GM23248 (cell line): ENCODE data around the gene ZCCHC4. TPM values are rescaled to one million over a fixed set of nuclear protein-coding genes. Genes with fewer than 3 reads are reported as not detected.
"Not testable (repeated sequence)": the region's sequence is repeated elsewhere in the genome, so short reads cannot be mapped to it uniquely, and the experiment has no call there.

ENCODE experiments used
- DNase-seq: peaks from one replicate; pipeline ENCODE4 v3.0.0-alpha.2; 2015
- H2AFZ ChIP-seq: fragments of 200-600 bp; sonication (generic); 2 replicates; pipeline ENCODE4 v1.6.1; 2016; ENCODE audit warnings: antibody characterized with exemption
- H3F3A ChIP-seq: fragments of 200-600 bp; sonication (generic); 2 replicates; pipeline ENCODE4 v1.6.1; 2016; ENCODE audit warnings: mild to moderate bottlenecking, antibody characterized with exemption, mixed run types; ENCODE audit not compliant: insufficient read depth
- H3K27ac ChIP-seq: fragments of 200-600 bp; sonication (generic); 2 replicates; pipeline ENCODE4 v1.5.1; 2016; ENCODE audit warnings: mild to moderate bottlenecking
- H3K27me3 ChIP-seq: fragments of 200-600 bp; sonication (generic); replicated peaks from 2 replicates; pipeline ENCODE4 v1.6.1; 2016; ENCODE audit warnings: mild to moderate bottlenecking; ENCODE audit not compliant: insufficient read depth
- H3K36me3 ChIP-seq: fragments of 200-600 bp; sonication (generic); 2 replicates; pipeline ENCODE4 v1.6.1; 2016; ENCODE audit warnings: low read depth, mild to moderate bottlenecking
- H3K4me1 ChIP-seq: fragments of 200-600 bp; sonication (generic); 2 replicates; pipeline ENCODE4 v1.6.1; 2016; ENCODE audit warnings: mild to moderate bottlenecking; ENCODE audit not compliant: insufficient read depth
- H3K4me2 ChIP-seq: fragments of 200-600 bp; sonication (generic); one replicate; pipeline ENCODE4 v1.6.1; 2016; ENCODE audit warnings: mild to moderate bottlenecking; ENCODE audit not compliant: unreplicated experiment
- H3K4me3 ChIP-seq: fragments of 200-600 bp; sonication (generic); 2 replicates; pipeline ENCODE4 v1.5.1; 2016; ENCODE audit warnings: mild to moderate bottlenecking
- H3K79me2 ChIP-seq: fragments of 200-600 bp; sonication (generic); 2 replicates; pipeline ENCODE4 v1.6.1; 2016; ENCODE audit warnings: mild to moderate bottlenecking; ENCODE audit not compliant: insufficient read depth
- H3K9ac ChIP-seq: fragments of 200-600 bp; sonication (generic); 2 replicates; pipeline ENCODE4 v1.6.1; 2016; ENCODE audit warnings: mild to moderate bottlenecking
- H3K9me2 ChIP-seq: fragments of 200-600 bp; sonication (generic); 2 replicates; pipeline ENCODE4 v1.6.1; 2016; ENCODE audit warnings: mixed run types, mild to moderate bottlenecking, moderate library complexity; ENCODE audit not compliant: insufficient read depth
- H3K9me3 ChIP-seq: fragments of 200-600 bp; sonication (generic); one replicate; pipeline ENCODE4 v1.6.1; 2017; ENCODE audit warnings: low read depth
- H4K20me1 ChIP-seq: fragments of 200-600 bp; sonication (generic); 2 replicates; pipeline ENCODE4 v1.6.0; 2016; ENCODE audit not compliant: insufficient read depth
- EZH2 ChIP-seq: fragments of 200-600 bp; sonication (generic); IDR thresholded peaks from 2 replicates; pipeline ENCODE4 v1.6.1; 2018; ENCODE audit warnings: antibody characterized with exemption, mild to moderate bottlenecking; ENCODE audit not compliant: insufficient read depth, poor library complexity, severe bottlenecking
- EZH2phosphoT487 ChIP-seq: fragments of 200-600 bp; sonication (generic); IDR thresholded peaks from 2 replicates; pipeline ENCODE4 v1.6.1; 2018; ENCODE audit warnings: antibody characterized with exemption, moderate library complexity, mild to moderate bottlenecking, low read depth; ENCODE audit not compliant: insufficient read depth
- WGBS, 2 experiments: methylation state at CpG; one replicate each; pipeline ENCODE4 v1.1.6; 2015 to 2017; ENCODE audit warnings: low lambda C conversion rate in 2 of 2, low coverage in 1 of 2; ENCODE audit errors: missing lambda C conversion rate in 2 of 2; 5-methylcytosine and 5-hydroxymethylcytosine counted together
- in situ Hi-C: fragments of 300-500 bp; cut with MboI; formaldehyde crosslinking; loops from 2 replicates; pipeline ENCODE4 v1.15.0; 2020
- polyA plus RNA-seq: library from polyadenylated mRNA; unstranded; fragments of >200 nt; fragmentation: Nextera tagmentation; extraction: Ambion mirVana; gene quantifications from 2 replicates; pipeline ENCODE4 v1.2.1, GENCODE V29; 2016
- total RNA-seq: library from RNA; depleted of rRNA; stranded (reverse); fragments of >200 nt; shearing (Covaris generic); gene quantifications from 2 replicates; pipeline ENCODE4 v1.2.3, GENCODE V29; 2014

Gene ZCCHC4
- total and polyA plus RNA-seq, 2 experiments from 2014 or later, result 9.5 to 13.2 TPM

DNA sequence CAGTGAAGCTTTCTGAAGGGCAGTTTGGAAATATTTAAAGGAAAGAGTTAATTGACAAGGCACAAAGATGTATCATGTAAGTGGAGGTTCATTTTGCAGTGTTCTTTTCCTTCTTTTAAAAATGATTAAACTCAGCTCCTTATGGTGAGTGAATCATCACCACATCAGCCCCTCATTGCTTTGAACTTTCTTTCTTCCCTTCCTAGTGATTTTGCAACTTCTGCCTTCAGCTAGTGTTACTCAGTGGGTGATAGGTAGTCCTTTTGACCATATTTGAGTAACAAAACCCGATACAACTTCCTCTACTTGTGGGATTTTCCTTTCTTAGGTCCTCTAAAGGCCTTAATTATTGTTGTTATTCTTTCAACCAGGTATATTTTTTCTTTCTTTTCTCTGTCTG is 8.2 kb downstream of the ZCCHC4 start:
- H3K79me2 ChIP-seq, result no peaks in the 10 kb centered on the region
- no peaks in the 10 kb centered on the region for H3K9me3 ChIP-seq
- peaks cover 21% of the 10 kb centered on the region for H3K4me1 ChIP-seq
- peak; percentile 89 for DNase-seq
- H3K27ac ChIP-seq, result peak overlapping the region; percentile 89
- in situ Hi-C loops, result no loop called here
- H3K27me3 ChIP-seq, result no peaks in the 10 kb centered on the region
- TF ChIP-seq EZH2phosphoT487 (no peak), EZH2 (no peak)
- no peaks in the 10 kb centered on the region for H4K20me1 ChIP-seq
- H3F3A ChIP-seq, result peaks cover 41% of the 10 kb centered on the region
- H3K9ac ChIP-seq, result peak overlapping the region; percentile 59
- H3K9me2 ChIP-seq, result no peaks in the 10 kb centered on the region
- H3K4me2 ChIP-seq, result peak overlapping the region; percentile 59
- WGBS, 2 experiments, result 0 to 4% methylated on average over 1 of the region's 1 CpG
- peaks cover 3% of the 10 kb centered on the region; the same call in 1 of the 2 replicates for H3K36me3 ChIP-seq
- peak overlapping the region; percentile 47 for H3K4me3 ChIP-seq
- H2AFZ ChIP-seq, result peak overlapping the region; percentile 46

DNA sequence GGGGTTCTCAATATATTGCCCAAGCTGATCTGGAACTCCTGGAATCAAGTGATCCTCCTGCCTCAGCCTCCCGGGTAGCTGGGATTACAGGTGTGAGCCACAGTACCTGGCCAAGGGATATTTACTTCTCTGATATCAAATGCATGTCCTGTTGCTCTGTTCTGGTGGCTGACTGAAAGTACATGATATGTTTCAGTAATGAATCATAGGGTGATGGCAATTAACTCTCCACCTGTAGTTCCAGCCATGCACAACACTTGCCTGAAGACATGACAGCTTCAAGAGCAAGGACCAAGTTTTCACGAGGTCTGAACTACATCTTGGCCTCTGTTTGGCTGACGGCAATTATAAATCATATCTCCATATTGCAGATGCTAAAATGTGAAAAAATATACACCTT is 9.1 kb downstream of the ZCCHC4 start:
- no peak overlapping the region for H2AFZ ChIP-seq
- no peak for TF ChIP-seq EZH2
- no peak overlapping the region for H3K9ac ChIP-seq
- WGBS, 2 experiments, result 73 to 75% methylated on average over 3 of the region's 3 CpGs
- no peaks in the 10 kb centered on the region for H3K9me2 ChIP-seq
- peaks cover 32% of the 10 kb centered on the region for H3F3A ChIP-seq
- peaks cover 20% of the 10 kb centered on the region for H3K4me1 ChIP-seq
- no peaks in the 10 kb centered on the region for H3K27me3 ChIP-seq
- no peak overlapping the region for H3K4me2 ChIP-seq
- H3K4me3 ChIP-seq, result no peak overlapping the region
- H3K27ac ChIP-seq, result peak overlapping the region; percentile 89
- no peaks in the 10 kb centered on the region for H3K79me2 ChIP-seq
- DNase-seq, result no peak
- no peaks in the 10 kb centered on the region for H3K9me3 ChIP-seq
- in situ Hi-C loops, result no loop called here
- H3K36me3 ChIP-seq, result peaks cover under 1% of the 10 kb centered on the region; the same call in 1 of the 2 replicates
- no peaks in the 10 kb centered on the region for H4K20me1 ChIP-seq

DNA sequence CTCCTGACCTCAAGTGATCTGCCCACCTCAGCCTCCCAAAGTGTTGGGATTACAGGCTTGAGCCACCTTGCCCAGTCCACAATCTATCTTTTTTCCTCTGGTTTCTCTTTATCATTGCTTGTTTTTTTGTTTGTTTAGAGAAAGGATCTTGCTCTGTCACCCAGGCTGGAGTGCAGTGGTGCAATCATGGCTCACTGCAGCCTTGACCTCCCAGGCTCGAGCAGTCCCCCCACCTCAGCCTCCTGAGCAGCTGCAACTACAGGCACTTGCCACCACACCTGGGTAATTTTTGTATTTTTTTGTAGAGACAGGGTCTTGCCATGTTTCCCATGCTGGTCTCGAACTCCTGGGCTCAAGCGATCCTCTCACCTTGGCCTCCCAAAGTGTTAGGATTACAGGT is 15.9 kb downstream of the ZCCHC4 start:
- H3K36me3 ChIP-seq, H2AFZ ChIP-seq, H3K9me2 ChIP-seq, H3K9ac ChIP-seq, DNase-seq, H3K4me3 ChIP-seq, H3K4me1 ChIP-seq, H4K20me1 ChIP-seq, H3K27ac ChIP-seq, H3K27me3 ChIP-seq, in situ Hi-C loops, H3K9me3 ChIP-seq, H3F3A ChIP-seq, H3K4me2 ChIP-seq: not testable (repeated sequence)
- H3K79me2 ChIP-seq, result peaks cover 13% of the 10 kb centered on the region
- 81 to 84% methylated on average over 3 of the region's 3 CpGs for WGBS, 2 experiments

DNA sequence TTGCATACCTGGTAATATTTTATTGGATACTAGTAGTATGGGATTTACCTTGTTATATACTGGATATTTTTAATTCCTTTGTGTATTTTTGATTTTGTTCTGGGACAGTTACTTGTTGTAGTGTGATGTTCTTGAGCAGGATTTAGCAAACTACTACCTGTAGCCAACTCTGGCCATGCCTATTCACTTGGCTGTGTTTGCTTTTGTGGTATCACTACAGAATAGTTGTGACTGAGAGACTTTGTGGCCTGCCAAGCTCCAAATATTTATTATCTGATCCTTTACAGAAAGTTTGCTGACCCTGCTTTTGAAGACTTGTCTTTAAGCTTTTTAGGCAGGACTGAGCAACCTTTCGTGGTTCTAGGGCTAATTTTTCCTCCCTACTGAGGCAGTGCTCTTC is 17.8 kb downstream of the ZCCHC4 start:
- Histone ChIP-seq H3K4me3 (no peak overlapping the region), H3K4me2 (no peak overlapping the region), H3K9me2 (no peaks in the 10 kb centered on the region), H3K9ac (no peak overlapping the region), H3K27ac (no peak overlapping the region), H4K20me1 (no peaks in the 10 kb centered on the region), H2AFZ (no peak overlapping the region), H3K9me3 (no peaks in the 10 kb centered on the region), H3K27me3 (no peaks in the 10 kb centered on the region), H3K4me1 (no peaks in the 10 kb centered on the region), H3F3A (no peaks in the 10 kb centered on the region), H3K36me3 (no peaks in the 10 kb centered on the region), H3K79me2 (peaks cover 13% of the 10 kb centered on the region)
- 86 to 95% methylated on average over 1 of the region's 1 CpG for WGBS, 2 experiments
- TF ChIP-seq EZH2phosphoT487, result no peak
- DNase-seq, result no peak
- in situ Hi-C loops, result no loop called here

DNA sequence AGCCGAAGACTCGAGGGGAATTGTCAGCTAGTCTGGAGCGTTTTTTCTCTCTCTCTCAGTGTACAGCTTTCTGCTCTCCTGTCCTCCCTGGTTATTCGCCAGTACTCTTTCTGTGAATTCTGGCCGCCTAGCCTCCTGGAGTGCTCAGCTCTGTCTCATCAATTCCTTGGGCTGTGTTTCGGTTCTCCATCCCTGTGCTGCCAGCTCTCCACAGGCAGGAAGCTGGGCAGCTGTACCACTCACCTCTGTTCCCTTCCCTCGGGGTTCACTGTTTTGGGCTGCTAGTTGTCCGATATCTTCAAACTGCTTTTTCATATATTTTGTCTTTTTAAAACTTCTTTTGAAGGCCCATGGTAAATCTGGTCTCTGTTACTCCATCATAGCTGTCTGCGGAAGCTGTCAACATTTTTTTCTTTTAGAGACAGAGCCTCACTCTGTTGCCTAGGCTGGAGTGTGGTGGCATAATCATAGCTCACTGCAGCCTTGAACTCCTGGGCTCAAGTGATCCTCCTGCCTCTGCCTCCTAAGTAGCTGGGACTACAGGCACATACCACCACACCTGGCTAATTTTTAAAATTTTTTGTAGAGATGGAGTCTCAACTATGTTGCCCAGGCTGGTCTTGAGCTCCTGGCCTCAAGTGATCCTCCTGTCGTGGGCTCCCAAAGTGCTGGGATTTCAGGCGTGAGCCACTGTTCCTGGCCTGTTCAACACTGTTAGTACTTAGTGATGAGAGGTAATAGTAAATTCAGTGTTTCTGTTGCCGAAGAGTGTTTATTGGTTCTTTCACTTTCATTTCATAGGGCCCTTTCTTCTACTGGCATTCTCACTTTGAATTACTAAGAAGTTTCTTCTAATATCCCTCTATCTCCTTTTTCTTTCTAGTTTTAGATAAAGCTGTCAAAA is 18.6 kb downstream of the ZCCHC4 start:
- H3K9me3 ChIP-seq, result no peaks in the 10 kb centered on the region
- H3K27me3 ChIP-seq, result no peaks in the 10 kb centered on the region
- H3K4me2 ChIP-seq, result no peak overlapping the region
- no peak overlapping the region for H3K27ac ChIP-seq
- no peak overlapping the region for H3K4me3 ChIP-seq
- no peaks in the 10 kb centered on the region for H4K20me1 ChIP-seq
- peaks cover 13% of the 10 kb centered on the region for H3K79me2 ChIP-seq
- in situ Hi-C loops, result no loop called here
- no peak overlapping the region for H2AFZ ChIP-seq
- H3K9me2 ChIP-seq, result no peaks in the 10 kb centered on the region
- no peaks in the 10 kb centered on the region for H3K4me1 ChIP-seq
- TF ChIP-seq EZH2 (no peak), EZH2phosphoT487 (no peak)
- no peak overlapping the region for H3K9ac ChIP-seq
- WGBS, 2 experiments, result 91 to 95% methylated on average over 12 of the region's 12 CpGs
- no peaks in the 10 kb centered on the region for H3K36me3 ChIP-seq
- no peak for DNase-seq
- no peaks in the 10 kb centered on the region for H3F3A ChIP-seq
